Renal pelvis (tissue), 4 donors: ENCODE results near the gene FRMD8. TPM values are rescaled to one million over a fixed set of nuclear protein-coding genes. Genes with fewer than 3 reads are reported as not detected.

Experiments
- DNase-seq: peaks from one replicate; pipeline ENCODE4 v3.0.0-alpha.2; 2013
- polyA plus RNA-seq, 3 donors: library from polyadenylated mRNA; unstranded; fragments of 120-200 nt; gene quantifications; one replicate each; pipeline ENCODE4 v1.2.1, GENCODE V29; 2013; ENCODE audit not compliant: insufficient read length in 3 of 3

FRMD8 gene
- polyA plus RNA-seq, 3 donors: 20.4 to 26.7 (median 21.0) TPM

- peak; percentile 77 for DNase-seq
These were observed 20.1 kb upstream of the FRMD8 start for GRCh38 chr11:65366340-65366773.

GRCh38 chr11:65370659-65371049 lies 15.8 kb upstream of the FRMD8 start:
- DNase-seq: no peak

- no peak for DNase-seq
These were observed 12.4 kb upstream of the FRMD8 start for GRCh38 chr11:65373839-65374580.

- DNase-seq: no peak
These were observed 11.4 kb upstream of the FRMD8 start for GRCh38 chr11:65375012-65375411.

- no peak for DNase-seq
These were observed 10.2 kb upstream of the FRMD8 start for GRCh38 chr11:65376138-65376713.

GRCh38 chr11:65377036-65377435 lies 9.4 kb upstream of the FRMD8 start:
- DNase-seq: no peak

GRCh38 chr11:65377777-65378176 lies 8.7 kb upstream of the FRMD8 start:
- DNase-seq: no peak

- no peak for DNase-seq
These were observed 8.1 kb upstream of the FRMD8 start for GRCh38 chr11:65378208-65378927.

- no peak for DNase-seq
These were observed 7.4 kb upstream of the FRMD8 start for GRCh38 chr11:65378928-65379638.

- no peak for DNase-seq
These were observed 6.6 kb upstream of the FRMD8 start for GRCh38 chr11:65379698-65380459.

GRCh38 chr11:65380460-65381119 lies 5.8 kb upstream of the FRMD8 start:
- no peak for DNase-seq

GRCh38 chr11:65381716-65382032 lies 4.8 kb upstream of the FRMD8 start:
- DNase-seq: no peak

GRCh38 chr11:65382033-65382803 lies 4.2 kb upstream of the FRMD8 start, which contains the start of gene SLC25A45:
Gene SLC25A45, minus strand, starts transcription at chr11:65382646. Its CDS starts 695 bp downstream, at chr11:65381951.
- DNase-seq: peak; percentile 86

- DNase-seq: no peak
These were observed 3.6 kb upstream of the FRMD8 start for GRCh38 chr11:65382804-65383368.

GRCh38 chr11:65383778-65384177 lies 2.7 kb upstream of the FRMD8 start:
- DNase-seq: no peak

GRCh38 chr11:65384301-65384889 lies 2.0 kb upstream of the FRMD8 start:
- DNase-seq: no peak

- no peak for DNase-seq
These were observed 2.3 kb downstream of the FRMD8 start for GRCh38 chr11:65388731-65389130.

GRCh38 chr11:65389294-65389980 lies 3.0 kb downstream of the FRMD8 start:
- DNase-seq: no peak
